Prostate gland (tissue), 2 donors: Measurements from ENCODE around the gene RHOBTB1.
"Not testable (repeated sequence)": the region's sequence is repeated elsewhere in the genome, so short reads cannot be mapped to it uniquely, and the experiment has no call there.

Experiments
- CTCF ChIP-seq, 4 experiments: fragments of 200-600 bp in 2 of 4; fragments of 450-650 bp in 2 of 4; sonication (generic) in 2 of 4; IDR thresholded peaks; 1 replicate in 3 of 4; 2 replicates in 1 of 4; pipeline ENCODE4 v1.5.1; 2016 to 2019; ENCODE audit warnings: antibody characterized with exemption in 4 of 4, mild to moderate bottlenecking in 2 of 4, moderate library complexity in 2 of 4
- POLR2AphosphoS5 ChIP-seq: sonication (generic); formaldehyde crosslinking; IDR thresholded peaks from one replicate; pipeline ENCODE4 v1.6.1; 2017; ENCODE audit warnings: antibody characterized with exemption

- TF ChIP-seq CTCF (IDR thresholded peaks at IDR 0.05); POLR2AphosphoS5: not testable (repeated sequence)
These were observed 111.8 kb downstream of the RHOBTB1 start for GRCh38 chr10:60832136-60832535.
